ENCODE data around the gene HOXB7. TPM values are rescaled to one million over a fixed set of nuclear protein-coding genes. Genes with fewer than 3 reads are reported as not detected.

HOXB7 gene
- total RNA-seq, 2 experiments from 2014 or later = 0.25 to 0.30 TPM

DNA sequence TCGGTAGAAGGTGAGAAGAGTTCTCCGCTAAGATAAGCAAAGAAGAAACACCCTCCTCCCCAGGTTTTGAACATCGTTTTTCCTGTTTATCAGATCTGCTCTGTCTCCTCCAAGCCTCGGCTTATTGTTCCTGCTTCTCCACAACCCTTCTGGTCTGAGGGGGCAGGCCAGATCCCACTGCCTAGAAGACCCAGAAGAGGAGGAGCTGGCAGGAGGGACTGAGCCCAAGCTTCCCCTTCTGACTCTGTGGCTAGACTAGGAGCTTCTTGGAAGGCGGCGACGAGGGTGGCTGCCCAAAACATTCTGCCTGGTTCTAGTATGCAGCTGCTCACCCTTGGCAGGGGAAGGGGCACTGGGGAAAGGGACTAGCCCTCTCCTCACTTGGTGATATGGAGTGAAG, 12.1 kb downstream of the HOXB7 start:
- ChIA-PET POLR2A (no interaction called here), CTCF (interaction anchor here (1.0 to 1.1 kb wide), 2 partner anchors 20 to 25 kb away, joined by 3 read pairs; no protein-coding TSS in a partner anchor)
- Mint-ChIP-seq H3K4me1 (peaks cover 51% of the 10 kb centered on the region), H3K9me3 (no peaks in the 10 kb centered on the region), H3K4me3 (no peak overlapping the region), H3K36me3 (ENCODE audit: low read depth) (no peaks in the 10 kb centered on the region), H3K27ac (no peak overlapping the region), H3K27me3 (peaks cover 92% of the 10 kb centered on the region)
- no peak for DNase-seq

DNA sequence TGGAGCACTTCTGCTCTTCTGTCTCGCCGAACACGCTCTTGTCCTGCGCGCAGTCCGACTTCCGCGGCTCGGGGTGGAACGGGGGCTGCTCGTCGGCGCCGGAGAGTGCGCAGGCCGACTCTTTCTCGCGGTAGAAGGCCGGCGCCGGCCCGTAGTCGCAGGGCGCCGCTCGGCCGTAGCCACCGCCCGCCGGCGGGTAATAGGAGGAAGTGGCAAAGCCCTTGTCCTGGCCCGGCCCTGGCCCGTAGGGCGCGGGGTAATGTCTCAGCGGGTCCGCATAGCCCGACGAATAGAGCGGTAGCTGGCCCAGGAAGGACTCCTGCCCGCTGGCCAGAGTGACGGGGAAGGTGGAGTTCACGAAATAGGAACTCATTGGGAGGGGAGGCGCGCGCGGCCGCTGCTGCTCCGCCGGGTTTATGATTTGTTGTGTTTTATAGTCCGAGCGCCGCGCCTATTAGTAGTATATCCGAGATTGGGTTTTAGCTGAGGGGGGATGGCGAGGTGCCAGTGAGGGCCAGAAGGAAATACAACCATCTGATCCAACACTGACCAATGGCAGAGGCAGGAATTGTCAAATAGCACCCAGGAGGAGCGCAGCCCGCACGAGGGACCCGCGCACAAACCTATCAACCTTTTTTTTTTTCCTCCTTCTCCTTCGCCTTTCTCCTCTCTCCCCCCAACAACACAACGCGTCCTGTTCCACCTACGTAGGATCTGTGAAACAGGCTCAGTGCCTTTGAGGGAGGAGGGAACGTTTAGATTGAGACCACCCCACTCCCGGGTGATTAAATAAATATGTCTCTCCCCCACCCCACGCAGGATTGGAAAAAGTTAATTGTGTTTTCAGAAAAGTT, 12.8 kb downstream of the HOXB7 start:
- ChIA-PET POLR2A (no interaction called here), CTCF (interaction anchor here (1.0 to 1.1 kb wide), 2 partner anchors 21 to 26 kb away, joined by 3 read pairs; no protein-coding TSS in a partner anchor)
- no peak for DNase-seq
- Mint-ChIP-seq H3K27me3 (peaks cover 92% of the 10 kb centered on the region), H3K9me3 (no peaks in the 10 kb centered on the region), H3K4me1 (peaks cover 54% of the 10 kb centered on the region), H3K36me3 (ENCODE audit: low read depth) (no peaks in the 10 kb centered on the region), H3K4me3 (peak overlapping the region; percentile 62), H3K27ac (peak overlapping the region; percentile 59)

DNA sequence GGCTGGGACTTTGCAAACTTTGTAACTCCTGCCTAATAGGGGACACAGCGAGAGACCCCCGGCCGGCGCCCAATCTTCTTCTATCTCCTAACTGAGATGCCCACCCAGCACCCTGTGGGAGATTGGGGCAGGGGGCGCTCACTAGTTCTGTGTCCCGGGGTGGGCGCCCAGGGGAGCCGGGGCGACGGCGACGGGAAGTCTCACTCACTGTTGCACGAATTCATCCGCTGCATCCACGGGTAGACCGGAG, 13.4 kb downstream of the HOXB7 start:
- Mint-ChIP-seq H3K27me3 (peaks cover 92% of the 10 kb centered on the region), H3K4me3 (peak overlapping the region; percentile 62), H3K9me3 (no peaks in the 10 kb centered on the region), H3K27ac (peak overlapping the region; percentile 4), H3K4me1 (peaks cover 58% of the 10 kb centered on the region), H3K36me3 (ENCODE audit: low read depth) (no peaks in the 10 kb centered on the region)
- DNase-seq = peak; percentile 42
- CTCF ChIA-PET = no interaction called here
- POLR2A ChIA-PET = no interaction called here

DNA sequence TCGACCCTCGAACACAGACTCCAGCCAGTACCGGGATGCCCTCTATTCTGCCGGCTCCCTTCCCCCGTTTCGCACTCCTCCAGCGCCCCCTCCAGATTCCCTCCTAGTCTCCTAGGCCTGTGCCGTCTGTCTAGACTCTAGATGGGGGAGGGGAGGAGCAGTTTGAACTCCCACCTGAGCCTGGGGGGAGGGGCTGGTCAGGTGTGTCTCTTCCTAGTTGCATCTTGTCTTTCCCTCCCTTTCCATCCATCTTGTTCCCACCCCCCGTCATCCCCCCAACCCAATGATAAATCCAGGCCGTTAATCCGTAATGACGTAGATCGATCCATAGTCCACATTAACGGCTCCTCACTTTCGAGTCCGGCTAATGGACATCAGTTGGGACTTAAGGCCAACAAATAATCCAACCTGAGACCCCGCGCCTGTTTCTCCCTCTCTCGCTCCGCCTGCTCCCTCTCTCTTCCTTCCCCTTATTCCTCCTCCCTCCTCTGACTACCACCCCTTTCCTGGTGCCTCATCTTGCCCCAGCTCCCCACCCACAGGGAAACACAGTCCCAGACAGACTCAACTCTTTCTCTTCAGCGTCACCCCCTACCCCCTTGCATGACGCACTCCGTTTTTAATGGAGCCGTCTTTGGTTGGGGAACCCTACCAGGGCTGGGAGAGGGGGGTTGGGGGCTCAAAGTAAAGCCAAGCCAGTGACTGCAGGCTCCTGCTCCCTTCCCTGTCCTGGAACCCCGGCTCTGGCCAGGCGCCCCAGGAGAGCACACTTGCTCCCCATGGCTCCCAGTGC, 13.9 kb downstream of the HOXB7 start:
- peaks cover 55% of the 10 kb centered on the region for H3K4me1 Mint-ChIP-seq
- no peak for DNase-seq
- ChIA-PET CTCF (interaction anchor here (1.6 kb wide), 1 partner anchor 17 kb away, joined by 6 read pairs; no protein-coding TSS in a partner anchor), POLR2A (no interaction called here)
- peaks cover 92% of the 10 kb centered on the region for H3K27me3 Mint-ChIP-seq
- no peak overlapping the region for H3K27ac Mint-ChIP-seq
- peak overlapping the region; percentile 62 for H3K4me3 Mint-ChIP-seq
- H3K9me3 Mint-ChIP-seq = no peaks in the 10 kb centered on the region
- H3K36me3 Mint-ChIP-seq (ENCODE audit: low read depth) = no peaks in the 10 kb centered on the region

DNA sequence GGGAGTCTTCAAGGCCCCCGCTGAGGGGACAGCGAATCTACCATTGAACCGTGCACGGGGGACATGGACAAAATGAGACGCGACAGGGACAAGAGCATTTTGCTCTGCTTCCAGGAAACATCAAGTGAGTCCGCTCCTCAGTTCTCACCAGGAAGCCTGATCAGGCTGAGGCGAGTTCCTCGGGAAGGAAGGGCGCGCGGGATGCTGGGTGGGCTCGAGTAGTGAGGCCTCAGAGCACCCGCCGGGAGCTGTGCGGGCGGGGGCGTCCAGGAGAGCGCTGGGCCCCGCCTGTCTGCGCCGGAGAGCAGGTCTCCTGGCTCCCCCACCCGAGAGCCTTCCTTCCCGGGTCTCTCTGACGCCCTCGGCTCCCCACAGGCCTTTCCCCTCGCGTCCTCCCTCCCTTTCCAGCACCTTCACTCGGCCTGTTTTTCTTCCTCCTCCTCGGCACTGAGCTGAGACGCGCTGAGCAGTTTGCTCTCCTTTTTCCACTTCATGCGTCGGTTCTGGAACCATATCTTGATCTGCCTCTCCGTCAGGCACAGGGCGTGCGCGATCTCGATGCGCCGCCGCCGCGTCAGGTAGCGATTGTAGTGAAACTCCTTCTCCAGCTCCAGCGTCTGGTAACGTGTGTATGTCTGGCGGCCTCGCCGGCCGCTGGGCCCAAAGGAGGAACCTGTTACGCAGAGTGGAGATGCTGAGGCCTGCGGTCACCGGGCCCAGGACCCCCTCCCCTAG, 14.7 kb downstream of the HOXB7 start:
- DNase-seq = peak; percentile 40
- H3K4me1 Mint-ChIP-seq = peaks cover 55% of the 10 kb centered on the region
- CTCF ChIA-PET = interaction anchor here (1.6 kb wide), 1 partner anchor 18 kb away, joined by 6 read pairs; no protein-coding TSS in a partner anchor
- POLR2A ChIA-PET = no interaction called here
- no peaks in the 10 kb centered on the region for H3K9me3 Mint-ChIP-seq
- peak overlapping the region; percentile 42 for H3K4me3 Mint-ChIP-seq
- peaks cover 92% of the 10 kb centered on the region for H3K27me3 Mint-ChIP-seq
- H3K36me3 Mint-ChIP-seq (ENCODE audit: low read depth) = peaks cover 2% of the 10 kb centered on the region
- H3K27ac Mint-ChIP-seq = no peak overlapping the region

DNA sequence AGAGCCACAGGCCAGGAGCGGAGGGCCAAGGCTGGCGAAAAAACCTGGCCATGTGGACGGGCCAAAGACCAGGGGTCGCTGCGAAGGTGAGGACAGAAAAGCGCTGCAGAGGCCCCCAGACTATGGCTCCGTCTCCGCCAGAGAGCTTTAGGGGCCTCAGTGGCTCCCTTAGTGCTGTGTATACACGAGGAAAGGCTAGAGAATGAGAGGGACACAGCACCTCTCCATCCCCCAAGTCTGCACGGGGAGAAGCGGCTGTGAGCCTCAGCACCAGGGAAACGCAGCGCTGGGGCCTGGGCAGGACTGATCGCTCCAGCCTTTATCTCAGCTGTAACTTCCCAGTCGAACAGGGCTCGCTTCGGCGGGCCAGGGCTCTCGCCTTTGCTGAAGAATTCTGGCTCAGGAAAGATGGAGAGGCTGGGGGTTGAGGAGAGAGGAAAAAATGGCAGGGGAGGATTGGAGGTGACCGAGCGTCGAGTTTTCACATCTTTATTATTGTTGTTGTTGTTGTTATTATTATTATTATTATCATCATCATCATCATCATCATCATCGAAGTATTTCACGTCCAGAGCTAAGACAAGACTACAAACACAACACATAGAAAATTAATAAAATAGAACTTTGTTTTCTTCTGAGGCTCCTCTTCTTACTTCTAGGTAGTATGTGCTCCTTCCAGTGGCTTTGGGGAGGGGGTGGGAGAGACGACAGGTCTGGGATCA, 15.4 kb downstream of the HOXB7 start:
- H3K27ac Mint-ChIP-seq = no peak overlapping the region
- H3K4me3 Mint-ChIP-seq = no peak overlapping the region
- no peaks in the 10 kb centered on the region for H3K9me3 Mint-ChIP-seq
- POLR2A ChIA-PET = no interaction called here
- peaks cover 3% of the 10 kb centered on the region for H3K36me3 Mint-ChIP-seq (ENCODE audit: low read depth)
- H3K4me1 Mint-ChIP-seq = peaks cover 55% of the 10 kb centered on the region
- H3K27me3 Mint-ChIP-seq = peaks cover 91% of the 10 kb centered on the region
- CTCF ChIA-PET = interaction anchor here (1.6 to 1.7 kb wide), 2 partner anchors 18 to 30 kb away, joined by 4 to 6 read pairs; partner anchors contain the start of gene HOXB9
- DNase-seq = no peak

DNA sequence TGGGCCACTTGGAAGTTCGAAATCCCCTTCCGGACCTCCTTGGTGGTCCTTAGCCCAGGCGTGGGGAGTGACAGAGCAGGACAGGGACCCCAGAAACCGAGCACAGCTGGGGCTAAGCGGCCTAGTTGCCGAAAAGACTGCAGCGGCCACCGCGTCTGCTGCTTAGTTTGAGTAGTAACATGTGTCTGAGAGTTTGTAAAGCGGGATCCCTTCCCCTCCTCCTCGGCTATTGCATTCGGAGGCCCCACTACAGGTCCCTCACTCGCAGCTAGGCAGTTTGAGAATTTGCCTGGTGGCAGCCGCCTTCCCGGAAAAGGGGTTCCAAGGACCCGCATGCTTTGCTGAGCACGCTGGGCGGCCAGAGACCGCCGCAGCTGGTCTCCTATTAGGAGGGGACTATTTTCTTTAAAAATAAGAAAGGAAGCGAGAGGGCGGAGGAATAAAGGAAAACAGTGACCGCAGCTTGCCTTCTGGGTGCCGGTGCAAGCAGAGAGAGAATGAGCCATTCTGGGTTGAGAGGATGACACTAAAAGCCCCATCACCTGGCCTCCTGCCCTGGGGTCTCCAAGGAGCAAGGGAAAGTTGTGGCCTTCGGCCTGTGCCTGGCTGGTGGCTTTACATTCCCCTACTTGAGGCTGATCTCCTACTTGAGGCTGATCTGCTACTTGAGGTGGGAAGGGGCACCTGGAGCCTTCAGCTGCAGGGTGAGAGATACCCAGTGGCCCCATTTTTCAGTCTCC, 16.1 kb downstream of the HOXB7 start:
- Mint-ChIP-seq H3K4me3 (no peak overlapping the region), H3K36me3 (ENCODE audit: low read depth) (peaks cover 4% of the 10 kb centered on the region), H3K27ac (no peak overlapping the region), H3K27me3 (peaks cover 91% of the 10 kb centered on the region), H3K4me1 (peaks cover 57% of the 10 kb centered on the region), H3K9me3 (no peaks in the 10 kb centered on the region)
- ChIA-PET CTCF (interaction anchor here (0.6 to 2.8 kb wide), 6 partner anchors 19 to 380 kb away, joined by 3 to 18 read pairs (median 4); partner anchors contain the start of gene HOXB9), POLR2A (no interaction called here)
- no peak for DNase-seq

DNA sequence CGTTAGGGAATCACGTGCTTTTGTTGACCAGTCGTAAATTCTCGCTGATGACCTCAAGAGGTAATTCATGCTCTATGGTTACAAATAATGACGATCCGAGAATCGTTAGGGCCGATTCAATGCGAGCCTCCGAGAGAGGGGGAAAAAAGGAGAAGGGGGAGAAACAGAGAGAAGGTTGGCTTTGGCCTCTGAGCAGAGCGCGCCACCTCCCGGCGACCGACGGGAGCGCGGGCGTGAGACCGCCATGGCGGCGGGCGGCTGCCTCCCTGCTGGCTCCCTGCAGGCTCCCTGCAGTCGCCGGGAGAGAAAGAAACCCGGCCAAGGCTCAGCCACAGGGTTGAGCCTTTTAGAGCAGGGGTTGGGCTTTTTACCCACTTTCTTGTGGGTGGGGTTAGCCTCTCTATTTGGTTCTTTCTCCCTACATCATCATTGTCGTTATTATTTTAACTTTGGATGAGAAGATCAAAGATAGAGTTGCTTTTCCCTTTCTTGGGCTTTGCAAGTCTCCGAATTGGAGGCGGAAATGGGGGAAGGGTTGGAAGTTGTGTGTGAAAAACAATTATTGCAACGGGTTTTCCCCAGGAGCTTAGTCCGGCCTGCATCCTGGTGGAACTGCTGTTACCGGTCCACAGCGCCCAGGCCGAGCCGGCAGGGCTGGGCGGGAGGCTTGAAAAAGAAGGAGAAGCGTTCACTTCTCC, 16.8 kb downstream of the HOXB7 start:
- CTCF ChIA-PET = interaction anchor here (0.6 to 2.8 kb wide), 15 partner anchors 20 to 568 kb away, joined by 3 to 18 read pairs (median 5); partner anchors contain the start of genes HOXB9 and PRAC2

DNA sequence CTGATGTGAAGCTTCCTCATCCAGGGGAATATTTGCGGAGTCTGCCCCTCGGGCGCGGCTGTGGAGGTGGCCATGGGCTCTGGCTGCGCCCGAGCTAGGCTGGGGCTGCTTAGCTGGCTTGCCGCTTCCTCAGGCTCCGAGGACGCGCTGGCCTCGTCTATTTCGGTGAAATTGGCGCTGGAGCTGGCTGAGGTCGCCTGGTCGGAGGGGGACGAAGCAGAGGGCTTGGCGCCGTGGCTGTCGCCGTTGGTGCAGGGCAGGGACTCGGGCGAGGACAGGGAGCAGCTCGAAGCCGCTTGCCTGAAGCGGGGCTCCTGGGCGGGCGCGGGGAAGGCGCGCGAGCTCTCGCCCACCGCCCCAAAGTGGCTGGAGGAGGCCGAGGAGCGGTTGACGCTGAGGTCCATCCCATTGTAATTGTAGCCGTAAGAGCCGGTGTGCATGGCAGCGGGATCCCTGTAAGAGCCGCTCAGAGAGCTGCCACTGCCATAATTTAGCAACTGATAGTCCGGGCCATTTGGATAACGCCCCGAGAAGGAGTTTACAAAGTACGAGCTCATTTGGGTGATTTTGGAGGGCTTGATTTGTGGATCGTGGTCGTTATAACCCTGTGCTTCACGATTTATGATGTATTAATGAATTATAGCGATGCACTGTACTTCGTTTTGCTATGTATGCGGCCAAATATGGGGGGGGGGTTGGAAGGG, 17.5 kb downstream of the HOXB7 start, which contains the start of gene HOXB5:
HOXB5 (minus strand) TSS at position 654 of the 704 bp plus-strand sequence; CDS start at position 557, 97 bp downstream.
- Mint-ChIP-seq H3K4me3 (peak within 1 kb of the TSS; percentile 65), H3K27me3 (peaks cover 91% of the 10 kb centered on the region), H3K9me3 (no peaks in the 10 kb centered on the region), H3K36me3 (ENCODE audit: low read depth) (peaks cover 5% of the 10 kb centered on the region), H3K27ac (peak within 1 kb of the TSS; percentile 31), H3K4me1 (peaks cover 56% of the 10 kb centered on the region)
- no peak for DNase-seq
- ChIA-PET CTCF (interaction anchor here (0.6 to 2.8 kb wide), 37 partner anchors 8 to 1348 kb away, joined by 3 to 18 read pairs (median 4); partner anchors contain the start of genes HOXB6, HOXB7 and PRAC2), POLR2A (interaction anchor here (0.6 kb wide), 1 partner anchor 300 kb away, joined by 4 read pairs; no protein-coding TSS in a partner anchor)

More for the DNA sequence above, 16.8 kb downstream of the HOXB7 start:
- H3K36me3 Mint-ChIP-seq (ENCODE audit: low read depth) = peaks cover 5% of the 10 kb centered on the region
- POLR2A ChIA-PET = no interaction called here
- no peak overlapping the region for H3K27ac Mint-ChIP-seq
- peaks cover 59% of the 10 kb centered on the region for H3K4me1 Mint-ChIP-seq
- H3K9me3 Mint-ChIP-seq = no peaks in the 10 kb centered on the region
- H3K27me3 Mint-ChIP-seq = peaks cover 91% of the 10 kb centered on the region
- peak; percentile 78 for DNase-seq
- H3K4me3 Mint-ChIP-seq = peak overlapping the region; percentile 65

DNA sequence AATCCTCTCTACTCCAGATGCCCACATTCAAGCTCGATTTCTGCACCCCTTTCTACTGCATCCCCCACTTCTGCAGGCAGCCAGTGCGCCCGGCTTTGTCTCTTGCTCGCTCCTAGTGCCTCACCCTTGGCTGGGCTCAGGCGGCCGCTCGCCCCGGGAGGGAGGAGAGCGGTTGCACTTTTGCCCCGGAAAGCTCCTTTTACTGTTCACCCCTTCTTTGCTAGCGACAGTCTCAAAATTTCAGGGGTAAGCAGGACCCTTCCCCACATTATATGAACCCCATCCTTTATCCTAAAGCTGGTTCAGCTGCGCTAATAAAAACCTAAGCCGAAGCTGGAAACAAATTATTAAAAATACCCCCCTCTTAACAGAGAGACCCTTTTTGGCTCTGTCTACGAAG, 18.2 kb downstream of the HOXB7 start:
- ChIA-PET CTCF (interaction anchor here (0.6 to 2.8 kb wide), 31 partner anchors 9 to 1349 kb away, joined by 3 to 18 read pairs (median 4); partner anchors contain the start of genes HOXB7 and PRAC2), POLR2A (interaction anchor here (0.6 kb wide), 1 partner anchor 299 kb away, joined by 4 read pairs; no protein-coding TSS in a partner anchor)
- DNase-seq = no peak
- Mint-ChIP-seq H3K27me3 (peaks cover 91% of the 10 kb centered on the region), H3K36me3 (ENCODE audit: low read depth) (peaks cover 5% of the 10 kb centered on the region), H3K9me3 (no peaks in the 10 kb centered on the region), H3K4me1 (peaks cover 51% of the 10 kb centered on the region), H3K4me3 (peak overlapping the region; percentile 65), H3K27ac (peak overlapping the region; percentile 31)

Data from activated CD4-positive, alpha-beta T cell treated with anti-CD3 and anti-CD28 coated beads, Interleukin-2, amount 10 ng/mL, durations not matched to agents 7 days and 5 days (primary cell).